ENCODE measurements around the gene COL9A3. TPM values are rescaled to one million over a fixed set of nuclear protein-coding genes. Genes with fewer than 3 reads are reported as not detected.

COL9A3 gene
- total and polyA plus RNA-seq, 2 of the 8 experiments (the other 6 are each of a cell fraction or from before 2014, with no cell fraction given): 21.7 to 80.1 TPM

- TF ChIP-seq CHD7 (IDR thresholded peaks at IDR 0.05; ENCODE audit: insufficient replicate concordance, low read length): no peak
These were observed 4.0 kb upstream of the COL9A3 start (continued) for GRCh38 chr20:62812907-62813200.

Data from H1 (cell line).